ENCODE results near the gene CCDC69.
A peak's percentile ranks its signal among the peaks of the same experiment; 100 is the strongest.

The CCDC69 gene

DNA sequence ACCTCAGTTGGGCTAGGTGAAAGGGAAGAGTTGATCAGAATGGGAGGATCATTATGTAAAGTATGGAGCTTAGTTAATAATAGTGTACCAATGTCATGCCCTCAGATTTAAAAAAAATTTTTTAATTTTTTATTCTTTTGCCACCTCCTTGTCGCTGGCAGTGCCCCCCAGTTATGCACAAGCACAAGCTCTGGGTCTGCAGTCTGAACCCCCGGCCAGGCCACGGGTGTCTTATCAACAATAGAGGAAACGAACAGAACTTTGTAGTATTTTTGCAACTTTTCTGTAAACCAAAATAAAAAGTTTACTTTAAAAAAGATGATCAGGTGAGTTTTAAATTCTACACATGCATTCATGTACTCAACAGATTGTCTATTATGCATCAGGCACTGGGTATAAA lies 27.7 kb upstream of the CCDC69 start:
- Histone ChIP-seq H3K9ac (peak overlapping the region in 10 of 11 experiments; percentile 69 to 86 (median 82); a peak in 17 of 22 replicates), H3K9me3 (replicated peaks in 1 of 11) (no peaks in the 10 kb centered on the region), H3K36me3 (peaks cover 0 to 6% (median 0%) of the 10 kb centered on the region in 11 experiments; a peak in 1 of 22 replicates), H3K4me1 (peaks cover 41 to 57% (median 52%) of the 10 kb centered on the region in 10 experiments), H3K27me3 (no peaks in the 10 kb centered on the region), H4K20me1 (peaks cover 0 to 13% (median 0%) of the 10 kb centered on the region in 11 experiments; a peak in 1 of 22 replicates), H3K27ac (peak overlapping the region in 9 of 11 experiments; percentile 68 to 91 (median 85); a peak in 14 of 22 replicates), H3K4me2 (peak overlapping the region; percentile 54 to 84 (median 76)), H3K4me3 (peak overlapping the region in 7 of 10 experiments; percentile 50 to 72 (median 61); a peak in 9 of 20 replicates)
- TF ChIP-seq Cebpa-rat (IDR thresholded peaks at IDR 0.05): no peak

DNA sequence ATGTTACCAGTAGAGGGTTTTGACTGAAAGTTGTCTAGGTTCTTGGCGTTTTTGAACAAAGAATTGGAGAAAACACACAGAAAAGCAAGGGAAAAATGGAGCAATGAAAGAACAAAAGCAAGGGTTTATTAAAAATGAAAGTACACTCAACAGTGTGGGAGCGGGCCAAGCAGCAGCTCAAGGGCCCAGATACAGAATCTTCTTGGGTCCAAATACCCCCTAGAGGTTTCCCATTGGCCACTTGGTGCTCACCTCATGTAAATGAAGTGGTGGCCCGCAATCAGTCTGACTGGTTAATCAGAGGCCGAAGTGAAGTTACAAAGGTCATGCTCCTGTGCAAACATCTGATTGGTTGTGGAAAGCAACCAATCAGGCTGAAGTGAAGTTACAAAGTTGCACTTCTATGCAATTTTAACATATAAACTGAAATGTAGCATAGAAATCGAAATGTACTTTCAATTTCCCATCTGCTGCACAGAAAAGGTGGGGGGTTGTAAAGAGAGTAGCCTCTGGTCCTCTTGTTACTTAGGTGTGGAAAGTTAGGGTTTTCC lies 27.2 kb upstream of the CCDC69 start:
- peak overlapping the region; percentile 54 to 84 (median 76); a peak in 20 of 22 replicates for H3K4me2 ChIP-seq
- H3K9ac ChIP-seq: no peak overlapping the region

DNA sequence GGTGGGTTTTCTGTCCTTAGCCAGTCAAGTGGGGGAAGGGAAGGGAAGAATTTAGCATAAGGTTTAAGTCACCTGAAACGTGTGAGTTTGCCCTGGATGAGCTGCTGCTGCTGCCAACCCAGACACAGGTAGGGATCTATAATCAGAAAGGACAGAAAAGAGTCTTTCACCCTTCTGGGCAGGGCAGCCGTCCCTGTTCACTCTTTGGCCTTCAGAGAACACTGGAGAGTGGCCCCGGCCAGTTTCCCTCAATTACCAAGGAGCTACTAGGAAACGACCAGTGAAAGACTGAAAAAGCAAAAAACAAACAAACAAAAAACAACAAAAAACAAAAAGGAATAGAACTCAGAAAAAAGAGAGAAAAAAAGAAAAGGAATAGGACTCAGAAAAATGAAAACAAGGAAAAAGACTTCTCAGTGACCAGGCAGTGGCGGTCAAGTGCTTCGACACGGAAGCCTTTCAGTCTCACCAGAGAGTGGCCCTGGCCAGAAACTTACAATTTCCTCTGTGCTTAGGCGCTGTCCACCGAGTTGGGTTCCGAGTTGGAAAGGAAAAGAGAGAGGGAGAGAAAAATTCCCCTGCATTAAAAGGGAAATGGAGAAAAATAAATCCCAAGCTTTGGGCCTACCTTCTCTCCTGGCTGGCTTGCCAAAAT lies 26.6 kb upstream of the CCDC69 start:
- Histone ChIP-seq H3K27me3 (no peaks in the 10 kb centered on the region), H3K4me3 (no peak overlapping the region), H3K27ac (no peak overlapping the region)

More for the DNA sequence above, 27.2 kb upstream of the CCDC69 start:
- no peak overlapping the region for H3K4me3 ChIP-seq
- peaks cover 36 to 51% (median 46%) of the 10 kb centered on the region in 10 experiments for H3K4me1 ChIP-seq
- H4K20me1 ChIP-seq: peaks cover 0 to 13% (median 0%) of the 10 kb centered on the region in 11 experiments; a peak in 1 of 22 replicates
- H3K36me3 ChIP-seq: peaks cover 0 to 6% (median 0%) of the 10 kb centered on the region in 11 experiments; a peak in 1 of 22 replicates
- H3K27ac ChIP-seq: no peak overlapping the region
- no peaks in the 10 kb centered on the region for H3K9me3 ChIP-seq (replicated peaks in 1 of 11)
- no peaks in the 10 kb centered on the region for H3K27me3 ChIP-seq
- no peak for TF ChIP-seq Cebpa-rat (IDR thresholded peaks at IDR 0.05)

DNA sequence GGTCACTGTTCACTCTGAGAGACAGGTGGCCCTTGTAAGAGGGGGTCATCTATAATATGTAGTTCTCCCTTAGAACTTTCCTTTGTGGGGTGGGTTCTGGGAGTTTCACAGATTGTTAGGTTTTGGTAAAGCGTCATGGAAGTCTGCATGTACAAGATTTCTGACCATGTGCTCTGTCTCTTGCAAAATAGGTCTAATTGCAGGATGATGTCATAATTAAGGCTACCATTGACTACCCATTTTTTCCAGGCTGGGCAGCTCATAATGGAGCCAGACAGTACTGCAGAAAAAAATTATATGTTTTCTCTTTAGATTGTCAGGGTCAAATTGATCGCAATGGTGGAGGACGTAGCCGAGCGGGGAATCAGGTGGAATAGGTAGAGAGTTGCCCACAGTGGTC lies 25.4 kb upstream of the CCDC69 start:
- H3K36me3 ChIP-seq: no peaks in the 10 kb centered on the region
- H3K27ac ChIP-seq: no peak overlapping the region
- no peak overlapping the region for H3K4me3 ChIP-seq
- H3K9me3 ChIP-seq (replicated peaks in 1 of 11): 0 out of 22 replicates have a peak, but pooled peaks cover 0 to 2% (median 0%) of the 10 kb centered on the region in 11 experiments
- no peak overlapping the region for H3K4me2 ChIP-seq
- no peak for TF ChIP-seq Cebpa-rat (IDR thresholded peaks at IDR 0.05)
- H4K20me1 ChIP-seq: peaks cover 0 to 6% (median 0%) of the 10 kb centered on the region in 11 experiments; a peak in 1 of 22 replicates
- no peaks in the 10 kb centered on the region for H3K27me3 ChIP-seq
- H3K9ac ChIP-seq: no peak overlapping the region
- H3K4me1 ChIP-seq: peaks cover 19 to 33% (median 29%) of the 10 kb centered on the region in 10 experiments

More for the DNA sequence above, 26.6 kb upstream of the CCDC69 start:
- H3K9me3 ChIP-seq (replicated peaks in 1 of 11): no peaks in the 10 kb centered on the region
- peaks cover 0 to 10% (median 0%) of the 10 kb centered on the region in 11 experiments; a peak in 1 of 22 replicates for H4K20me1 ChIP-seq
- TF ChIP-seq Cebpa-rat (IDR thresholded peaks at IDR 0.05): no peak
- H3K4me2 ChIP-seq: peak overlapping the region in 4 of 11 experiments; percentile 73 to 80 (median 76); a peak in 4 of 22 replicates
- H3K4me1 ChIP-seq: peaks cover 30 to 45% (median 40%) of the 10 kb centered on the region in 10 experiments
- H3K36me3 ChIP-seq: peaks cover 0 to 6% (median 0%) of the 10 kb centered on the region in 11 experiments; a peak in 1 of 22 replicates
- no peak overlapping the region for H3K9ac ChIP-seq

DNA sequence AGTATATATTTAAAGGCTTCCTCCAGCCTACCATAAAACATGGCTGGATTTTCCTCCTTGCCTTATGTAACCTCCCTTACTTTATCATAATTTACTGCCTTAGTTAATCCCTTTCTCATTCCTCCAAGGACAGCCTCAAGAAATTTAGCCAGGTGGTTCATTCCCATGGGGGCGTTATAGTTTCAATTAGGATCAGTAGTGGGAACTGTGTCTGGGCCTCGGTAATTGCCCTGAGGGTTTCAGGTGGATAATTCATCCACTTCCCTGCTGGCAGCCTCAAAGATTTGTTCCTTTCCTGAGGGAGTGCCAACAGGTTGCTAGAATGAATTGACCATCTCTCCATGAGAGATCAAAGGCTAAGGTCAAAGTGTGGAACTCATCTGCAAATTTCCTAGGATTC lies 24.8 kb upstream of the CCDC69 start:
- Histone ChIP-seq H3K4me1 (peaks cover 13 to 28% (median 22%) of the 10 kb centered on the region in 10 experiments), H3K9ac (no peak overlapping the region), H3K9me3 (replicated peaks in 1 of 11) (0 out of 22 replicates have a peak, but pooled peaks cover 0 to 4% (median 0%) of the 10 kb centered on the region in 11 experiments), H3K4me3 (no peak overlapping the region), H3K27me3 (no peaks in the 10 kb centered on the region), H3K36me3 (no peaks in the 10 kb centered on the region), H3K4me2 (no peak overlapping the region), H4K20me1 (no peaks in the 10 kb centered on the region; a peak in 1 of 22 replicates), H3K27ac (no peak overlapping the region)
- TF ChIP-seq Cebpa-rat (IDR thresholded peaks at IDR 0.05): no peak

DNA sequence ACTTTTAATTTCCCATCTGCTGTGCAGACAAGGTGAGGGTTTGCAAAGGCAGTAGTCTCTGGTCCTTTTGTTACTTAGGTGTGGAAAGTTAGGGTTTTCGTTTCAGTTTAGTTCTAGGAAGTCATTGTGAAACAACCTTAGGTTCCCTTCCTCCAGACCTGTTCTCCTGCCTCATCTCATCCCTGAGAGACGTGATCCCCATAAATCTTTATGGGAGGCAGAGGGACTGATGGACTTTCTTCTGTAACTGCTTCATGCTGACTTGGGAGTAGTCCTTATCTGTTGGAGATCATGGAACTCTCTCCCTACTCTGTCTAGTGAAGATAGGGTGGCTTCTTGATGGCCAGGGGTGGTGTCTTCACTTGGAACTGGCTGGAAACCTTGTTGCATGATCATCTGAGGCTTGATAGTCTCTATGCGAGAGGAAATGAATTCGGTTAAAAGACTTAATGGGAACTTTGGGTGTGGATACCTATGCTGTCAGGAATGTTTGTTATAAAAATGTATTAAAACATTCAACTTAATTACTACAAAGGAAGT lies 21.9 kb upstream of the CCDC69 start:
- Histone ChIP-seq H3K4me3 (no peak overlapping the region), H3K4me1 (peaks cover 8 to 23% (median 15%) of the 10 kb centered on the region in 10 experiments; a peak in 18 of 20 replicates), H3K27me3 (no peaks in the 10 kb centered on the region), H3K9ac (no peak overlapping the region), H3K27ac (no peak overlapping the region), H4K20me1 (no peaks in the 10 kb centered on the region), H3K4me2 (no peak overlapping the region), H3K36me3 (no peaks in the 10 kb centered on the region), H3K9me3 (replicated peaks in 1 of 11) (0 out of 22 replicates have a peak, but pooled peaks cover 0 to 4% (median 0%) of the 10 kb centered on the region in 11 experiments)
- no peak for TF ChIP-seq Cebpa-rat (IDR thresholded peaks at IDR 0.05)

GRCh38 chr5:151244206-151244605 lies 20.3 kb upstream of the CCDC69 start:
- Histone ChIP-seq H3K4me3 (no peak overlapping the region), H3K27ac (no peak overlapping the region), H3K4me1 (peaks cover 16 to 36% (median 27%) of the 10 kb centered on the region in 10 experiments; a peak in 19 of 20 replicates), H4K20me1 (no peaks in the 10 kb centered on the region), H3K9me3 (replicated peaks in 1 of 11) (peaks cover 0 to 14% (median 5%) of the 10 kb centered on the region in 11 experiments; a peak in 9 of 22 replicates), H3K4me2 (peak overlapping the region in 1 of 11 experiments; percentile 4; a peak in 1 of 22 replicates), H3K9ac (no peak overlapping the region), H3K27me3 (no peaks in the 10 kb centered on the region), H3K36me3 (no peaks in the 10 kb centered on the region)
- TF ChIP-seq Cebpa-rat (IDR thresholded peaks at IDR 0.05): no peak

DNA sequence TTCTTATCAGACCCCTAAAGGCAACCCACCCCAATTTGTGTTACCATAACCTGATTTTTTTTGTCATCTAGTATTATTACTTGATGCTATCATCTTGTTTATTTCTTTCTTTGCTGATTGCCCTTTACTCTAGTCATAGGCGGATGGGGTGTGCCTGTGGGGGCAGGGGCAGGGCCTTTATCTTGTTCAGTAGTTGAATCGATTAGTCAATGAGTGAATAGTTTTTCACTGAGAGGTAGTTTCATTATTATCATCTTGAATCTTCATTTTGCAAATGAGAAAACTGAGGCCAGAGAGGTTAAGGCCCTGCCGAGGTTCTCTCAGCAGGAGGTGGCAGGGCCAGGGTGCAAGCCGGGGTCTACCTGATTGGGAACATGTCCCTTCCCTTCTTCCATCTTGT lies 19.7 kb upstream of the CCDC69 start:
- H3K4me2 ChIP-seq: no peak overlapping the region
- H3K9ac ChIP-seq: no peak overlapping the region
- no peaks in the 10 kb centered on the region for H4K20me1 ChIP-seq
- peaks cover 0 to 14% (median 5%) of the 10 kb centered on the region in 11 experiments; a peak in 9 of 22 replicates for H3K9me3 ChIP-seq (replicated peaks in 1 of 11)
- H3K36me3 ChIP-seq: no peaks in the 10 kb centered on the region
- H3K4me1 ChIP-seq: peaks cover 22 to 42% (median 32%) of the 10 kb centered on the region in 10 experiments
- H3K4me3 ChIP-seq: no peak overlapping the region
- no peak overlapping the region for H3K27ac ChIP-seq
- no peak for TF ChIP-seq Cebpa-rat (IDR thresholded peaks at IDR 0.05)
- no peaks in the 10 kb centered on the region for H3K27me3 ChIP-seq

GRCh38 chr5:151243127-151243526 lies 19.2 kb upstream of the CCDC69 start:
- Histone ChIP-seq H3K9ac (no peak overlapping the region), H3K36me3 (no peaks in the 10 kb centered on the region), H4K20me1 (no peaks in the 10 kb centered on the region), H3K9me3 (replicated peaks in 1 of 11) (peaks cover 0 to 14% (median 5%) of the 10 kb centered on the region in 11 experiments; a peak in 9 of 22 replicates), H3K4me3 (no peak overlapping the region), H3K4me2 (no peak overlapping the region), H3K27ac (no peak overlapping the region), H3K27me3 (no peaks in the 10 kb centered on the region), H3K4me1 (peaks cover 26 to 47% (median 36%) of the 10 kb centered on the region in 10 experiments)
- TF ChIP-seq Cebpa-rat (IDR thresholded peaks at IDR 0.05): no peak

Measured in BLaER1 treated with 17β-estradiol and CSF1 and Interleukin-3, amounts not matched to agents 10 nM and 100 nM (cell line).